Endometrium (tissue), 2 donors: ENCODE data around the gene IL5RA.

ENCODE experiments used
- FAIRE-seq: peaks from 2 replicates; lab custom pipeline; 2012; peaks lifted over from hg19 to GRCh38; lab: Jason Lieb, UNC
- donor health status: control.
- donor health status: control.

The IL5RA gene, protein sequence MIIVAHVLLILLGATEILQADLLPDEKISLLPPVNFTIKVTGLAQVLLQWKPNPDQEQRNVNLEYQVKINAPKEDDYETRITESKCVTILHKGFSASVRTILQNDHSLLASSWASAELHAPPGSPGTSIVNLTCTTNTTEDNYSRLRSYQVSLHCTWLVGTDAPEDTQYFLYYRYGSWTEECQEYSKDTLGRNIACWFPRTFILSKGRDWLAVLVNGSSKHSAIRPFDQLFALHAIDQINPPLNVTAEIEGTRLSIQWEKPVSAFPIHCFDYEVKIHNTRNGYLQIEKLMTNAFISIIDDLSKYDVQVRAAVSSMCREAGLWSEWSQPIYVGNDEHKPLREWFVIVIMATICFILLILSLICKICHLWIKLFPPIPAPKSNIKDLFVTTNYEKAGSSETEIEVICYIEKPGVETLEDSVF

DNA sequence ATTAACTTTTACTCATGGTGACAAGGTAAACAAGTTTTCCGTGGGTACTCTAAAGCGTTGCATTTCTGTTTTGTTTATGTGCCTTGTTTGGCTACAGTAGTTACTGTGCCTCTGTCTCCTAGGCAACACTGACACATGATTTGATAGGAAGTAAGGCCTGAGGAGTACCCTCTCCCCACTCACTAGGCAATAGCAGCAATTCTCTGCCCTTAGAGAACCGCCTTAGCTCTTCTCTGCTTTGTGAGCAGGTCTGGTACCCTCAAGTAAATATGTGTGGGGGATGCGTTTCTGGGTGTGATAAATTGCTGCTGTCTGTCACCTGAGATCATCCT, at the start of gene IL5RA:
TSS of gene IL5RA (minus strand) at position 76 of the 332 bp plus-strand sequence. CDS start 5,390 bp downstream, outside the sequence.
- FAIRE-seq, result no peak

DNA sequence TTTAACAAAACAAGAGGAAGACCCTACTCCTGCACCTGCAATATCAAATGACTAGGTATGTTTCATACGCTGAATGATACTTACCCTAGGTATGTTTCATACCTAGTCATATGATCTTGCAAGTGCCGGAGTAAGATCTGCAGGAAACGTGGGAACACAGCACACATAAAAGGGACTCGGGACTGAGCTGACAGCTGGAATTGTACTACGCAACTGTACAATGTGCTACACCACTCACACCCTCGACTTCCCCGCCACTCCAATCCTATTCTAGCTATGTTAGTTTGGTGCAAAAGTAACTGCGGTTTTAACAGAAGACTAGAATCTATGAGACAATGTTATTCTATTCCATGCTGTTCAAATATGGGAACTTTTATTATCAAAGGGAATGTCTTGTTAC, 47.3 kb upstream of the IL5RA start:
- no peak for FAIRE-seq

DNA sequence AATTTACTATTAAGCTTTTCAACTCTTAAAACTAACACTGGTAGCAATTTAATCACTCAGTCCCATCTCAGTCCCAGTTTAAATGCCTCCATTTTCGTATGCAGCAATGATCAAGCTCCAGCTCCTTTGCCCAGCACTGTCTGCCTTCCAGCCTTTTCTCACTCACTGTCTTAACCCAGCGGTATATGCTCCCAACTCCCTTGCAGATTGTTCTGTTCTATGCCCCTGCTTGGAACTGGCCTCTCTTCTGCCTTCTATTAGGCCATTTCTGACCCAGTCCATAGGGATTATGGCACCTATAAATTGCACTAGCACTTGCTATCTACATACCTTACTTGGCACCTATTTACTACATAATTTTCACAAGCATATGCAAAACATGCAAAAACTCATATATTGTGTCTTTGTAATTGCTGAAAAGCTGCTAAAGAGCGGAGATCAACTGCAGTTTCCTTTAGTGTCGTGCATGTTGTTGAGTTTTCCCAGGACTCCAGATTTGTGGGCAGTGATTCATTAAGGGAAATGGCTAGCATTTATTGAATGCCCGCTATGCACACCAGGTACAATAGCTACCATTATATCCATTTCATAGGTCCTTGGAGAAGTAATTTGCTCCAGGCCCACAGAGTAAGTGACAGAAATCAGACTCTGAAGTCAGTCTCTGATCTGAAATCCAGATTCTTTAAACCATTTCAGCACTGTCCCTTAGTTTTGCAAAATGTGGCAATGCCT, 44.9 kb upstream of the IL5RA start:
- no peak for FAIRE-seq

DNA sequence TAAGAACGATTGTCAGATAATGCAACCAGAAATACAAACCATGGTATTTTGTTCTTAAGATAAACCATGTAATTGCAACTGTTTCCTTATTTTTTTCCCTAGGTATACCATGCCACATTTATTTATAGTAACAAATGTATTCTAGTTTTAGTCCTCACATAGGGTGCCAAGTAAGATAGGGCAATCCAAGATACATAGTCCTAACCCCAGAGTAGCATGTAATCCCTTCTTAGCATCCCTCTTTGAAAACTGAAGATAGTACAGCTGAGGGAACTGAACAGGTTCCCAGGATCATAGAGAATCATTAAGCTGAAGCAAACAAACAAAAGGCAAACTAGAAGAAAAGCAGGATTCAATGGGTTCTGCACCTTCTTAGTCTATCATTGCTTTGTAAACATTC, 41.3 kb upstream of the IL5RA start:
- FAIRE-seq, result no peak

DNA sequence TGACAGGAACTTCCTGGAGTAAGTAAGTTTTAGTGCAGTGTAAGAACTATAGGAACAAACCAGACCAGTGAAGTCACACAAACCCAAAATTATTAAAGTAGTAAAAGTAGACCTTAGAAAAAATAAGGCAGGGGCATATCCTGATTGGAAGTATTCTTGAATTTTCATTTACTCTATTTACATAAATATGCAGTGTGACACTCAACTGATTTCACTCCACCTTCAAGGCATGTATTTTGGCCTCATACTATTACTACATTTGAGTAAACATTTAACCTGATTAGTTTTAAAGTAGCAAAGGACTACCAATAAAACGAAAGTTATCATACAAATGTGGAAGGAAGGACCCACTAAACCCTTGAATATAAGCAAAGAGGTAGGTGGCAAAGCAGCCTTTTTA, 39.4 kb upstream of the IL5RA start:
- FAIRE-seq, result no peak

DNA sequence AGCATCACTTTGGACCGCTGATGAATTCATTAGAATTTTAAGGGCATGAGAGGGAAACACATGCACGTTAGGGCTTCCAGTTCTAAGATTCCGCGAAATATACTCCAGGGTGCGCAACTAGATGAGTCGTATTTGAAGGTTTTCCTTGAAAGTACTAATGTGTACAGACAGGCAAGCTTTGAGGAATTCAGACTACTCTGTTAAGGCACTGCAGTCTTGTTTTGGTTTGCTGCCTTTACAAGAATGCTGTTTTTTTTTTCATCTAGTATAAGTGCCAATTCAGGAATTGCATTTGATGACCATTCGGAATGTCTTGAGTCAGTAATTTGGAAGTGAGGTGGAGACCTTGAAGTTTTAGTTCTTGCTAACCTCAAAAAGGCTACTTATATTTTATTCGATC, 35.7 kb upstream of the IL5RA start:
- no peak for FAIRE-seq

DNA sequence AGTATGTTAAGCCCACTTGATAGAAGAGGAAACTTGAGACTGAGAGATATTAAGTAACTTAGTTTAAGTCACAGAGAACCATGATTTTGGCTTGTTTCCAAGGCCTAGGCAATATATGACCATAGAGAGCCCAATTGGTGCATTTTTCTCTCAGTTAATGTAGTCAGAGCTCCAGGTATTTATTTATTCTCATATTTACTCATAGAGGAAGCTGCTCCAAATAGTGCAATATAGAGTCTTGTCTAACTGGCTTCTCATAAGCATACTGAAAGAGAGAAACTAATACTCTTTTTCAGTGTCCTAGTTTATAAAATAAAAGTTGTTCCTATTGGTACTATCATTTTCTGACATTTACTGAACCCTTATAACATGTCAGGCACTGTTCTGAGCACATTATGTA, 31.8 kb upstream of the IL5RA start:
- no peak for FAIRE-seq

DNA sequence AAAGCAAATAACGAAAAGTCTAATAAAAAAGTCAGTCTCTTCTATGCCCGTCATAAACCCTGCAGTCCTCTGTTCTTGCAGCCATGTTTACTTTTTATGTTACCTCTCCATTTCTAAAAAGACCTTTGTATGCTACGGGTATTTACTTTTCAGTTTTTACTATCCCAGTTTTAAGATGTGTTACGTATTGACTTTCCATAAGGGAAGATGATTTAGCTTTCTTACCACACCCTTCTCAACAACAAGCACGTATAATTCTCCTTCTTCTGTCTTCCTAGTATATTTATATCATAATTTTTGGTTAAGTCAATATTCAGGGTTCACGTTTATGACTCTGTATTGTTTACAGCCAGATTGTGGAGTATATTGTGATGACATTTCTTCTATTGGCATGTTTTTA, 27.4 kb upstream of the IL5RA start:
- FAIRE-seq, result no peak

DNA sequence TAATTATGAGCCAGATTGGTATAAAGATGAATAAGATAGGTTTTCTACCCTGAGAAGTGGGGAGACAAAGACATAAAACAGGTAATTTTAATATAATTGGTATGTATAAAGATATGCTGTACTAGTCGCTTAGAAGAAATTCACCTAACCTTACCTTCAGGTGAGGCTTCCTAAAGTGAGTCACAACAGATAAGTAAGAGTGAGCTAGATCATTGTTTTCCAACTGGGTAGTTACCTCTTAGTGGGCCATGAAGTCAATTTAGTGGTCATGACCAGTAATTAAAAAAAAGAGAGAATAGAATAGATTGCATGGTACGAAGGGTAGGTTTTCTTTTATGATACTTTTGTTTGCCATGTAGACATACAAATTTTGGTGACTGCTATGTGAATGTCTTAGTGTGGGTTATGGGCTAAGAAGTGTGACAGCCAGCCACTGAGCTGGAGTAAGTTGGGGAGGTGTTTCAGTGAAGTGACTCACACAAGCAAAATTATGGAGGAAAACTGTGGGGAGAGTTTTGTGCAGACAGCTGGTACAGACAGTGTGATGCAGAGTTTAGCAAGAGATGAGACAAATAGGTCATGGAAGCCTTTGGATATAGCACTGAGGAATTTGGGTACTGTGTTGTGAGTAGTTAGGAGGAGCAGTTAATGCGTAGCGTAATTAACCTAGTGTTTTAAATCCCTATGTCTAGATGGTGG, 24.7 kb upstream of the IL5RA start:
- FAIRE-seq, result no peak

DNA sequence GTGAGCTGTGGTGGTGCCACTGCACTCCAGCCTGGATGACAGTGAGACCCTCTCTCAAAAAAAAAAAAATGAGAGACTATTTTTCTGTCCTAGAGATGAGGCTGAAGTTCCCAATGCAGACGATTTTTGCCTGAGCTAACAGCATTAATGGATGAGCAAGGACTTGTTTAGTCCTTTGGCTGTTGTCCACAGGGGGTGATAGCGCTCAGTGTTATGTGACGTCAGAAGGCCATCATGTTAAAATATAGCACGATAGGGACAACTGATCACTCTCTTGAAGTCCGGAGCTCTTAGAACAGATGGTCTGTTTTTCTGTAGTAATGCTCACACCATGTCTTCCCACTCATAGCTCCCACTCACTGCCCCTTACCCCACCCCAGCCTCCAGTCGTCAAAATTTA, 23.3 kb upstream of the IL5RA start:
- no peak for FAIRE-seq

DNA sequence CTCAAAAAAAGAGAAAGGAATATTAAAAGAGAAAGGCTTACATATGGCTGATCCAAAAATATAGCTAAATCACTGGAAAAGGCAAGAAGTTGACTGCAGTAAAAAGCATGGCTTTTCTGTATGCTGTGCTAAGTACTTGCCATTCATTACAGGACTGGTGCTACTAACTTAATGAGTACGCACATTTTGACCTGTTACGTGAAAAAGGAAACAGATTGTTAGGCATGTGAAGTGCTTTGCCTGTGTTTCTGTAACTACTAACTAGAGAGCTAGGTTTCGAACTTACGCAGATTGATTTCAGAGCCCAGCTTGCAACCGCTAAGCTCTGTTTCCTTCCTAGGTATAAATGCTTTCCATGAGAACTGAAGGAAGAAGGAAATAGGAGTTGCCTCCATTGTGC, 19.4 kb upstream of the IL5RA start:
- FAIRE-seq, result no peak

DNA sequence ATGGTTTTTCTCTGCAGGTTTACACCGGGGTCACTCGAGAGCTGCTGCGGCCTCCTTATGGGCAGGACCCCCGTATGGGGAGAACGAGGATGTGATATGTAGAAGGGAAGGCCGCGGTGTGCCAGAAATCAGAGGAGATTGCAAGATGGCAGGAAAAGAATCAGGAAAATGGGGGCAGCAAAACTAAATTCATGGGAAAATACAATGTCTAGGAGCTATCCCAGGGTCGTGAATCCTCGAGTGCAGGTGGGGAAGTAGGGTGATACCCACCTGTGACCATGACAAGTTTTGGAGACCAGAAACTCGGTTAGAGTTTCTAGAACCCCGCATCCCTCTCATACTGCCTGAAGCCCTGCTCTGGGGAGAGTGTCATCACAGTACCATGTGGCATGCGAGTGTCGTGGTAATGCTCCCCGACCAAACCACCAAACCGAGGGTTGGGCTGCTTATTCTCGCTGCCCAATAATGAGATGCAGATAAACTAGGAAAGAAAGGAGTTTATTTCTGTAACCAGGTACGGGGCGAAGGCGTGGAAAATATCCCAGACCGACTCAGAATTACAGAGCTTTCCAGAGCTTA, 17.3 kb upstream of the IL5RA start:
- no peak for FAIRE-seq

DNA sequence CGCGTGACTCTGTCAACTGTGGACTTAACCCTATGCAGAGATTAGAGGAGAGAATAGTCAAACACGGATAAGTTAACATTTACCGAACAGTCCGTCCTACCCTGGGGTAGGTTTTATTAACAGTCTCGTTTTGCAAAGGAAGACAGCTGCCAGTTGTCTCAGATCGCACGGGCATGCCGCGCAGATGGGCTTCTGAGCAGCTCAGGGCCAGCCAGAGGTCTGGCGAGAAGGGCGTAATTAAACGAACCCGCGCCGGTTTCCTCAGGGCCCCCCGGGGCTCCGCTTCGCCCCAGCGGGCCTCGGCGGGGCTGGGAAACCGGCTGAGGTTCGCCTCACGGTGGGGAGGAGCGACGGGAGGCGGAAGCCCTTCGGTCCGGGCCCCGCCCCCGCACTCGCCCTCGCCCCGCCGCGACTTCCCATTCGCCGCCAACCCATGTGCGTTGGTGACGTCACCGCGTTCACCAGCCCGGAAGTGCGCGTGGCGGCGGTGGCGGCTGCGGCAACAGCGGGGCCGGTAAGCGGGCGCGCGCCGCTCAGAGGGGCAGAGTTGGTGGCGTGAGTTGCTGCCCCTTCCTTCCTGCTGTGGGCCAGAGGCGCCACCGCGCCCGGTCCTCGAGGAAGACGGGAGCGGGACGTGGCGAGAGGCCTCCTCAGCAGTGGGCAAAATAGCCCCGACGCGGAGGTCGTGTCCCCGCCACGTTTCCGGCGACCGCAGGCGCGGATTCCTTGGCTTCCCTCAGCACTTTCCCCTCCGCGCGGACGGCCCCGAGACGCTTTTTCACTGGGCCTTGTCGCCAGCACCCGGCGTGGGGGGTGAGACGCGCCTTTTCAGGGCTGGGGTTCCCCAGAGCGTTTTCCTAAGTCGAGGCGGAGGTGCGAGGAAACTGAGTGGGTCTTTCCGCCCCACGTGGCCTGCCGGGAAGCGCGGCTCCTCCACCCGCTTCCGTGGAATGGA, 16.6 kb upstream of the IL5RA start, which contains the start of gene TRNT1:
TSS of gene TRNT1 (plus strand) at position 464 of the 955 bp plus-strand sequence. CDS start 2,101 bp downstream, outside the sequence.
- no peak for FAIRE-seq

DNA sequence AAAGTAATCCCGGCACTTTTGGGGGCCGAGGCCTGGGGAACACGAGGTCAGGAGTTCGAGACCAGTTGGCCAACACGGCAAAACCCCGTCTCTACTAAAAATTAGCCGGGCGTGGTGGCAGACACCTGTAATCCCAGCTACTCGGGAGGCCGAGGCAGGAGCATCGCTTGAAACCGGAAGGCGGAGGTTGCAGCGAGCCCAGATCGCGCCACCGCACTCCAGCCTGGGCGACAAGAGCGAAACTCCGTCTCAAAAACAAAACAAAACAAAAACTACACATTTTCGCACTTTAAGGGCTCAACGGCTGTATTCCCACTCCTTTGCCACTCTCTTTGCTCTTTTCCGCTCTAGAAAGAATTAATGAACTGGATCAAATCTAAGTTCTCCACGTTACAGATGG, 15.8 kb upstream of the IL5RA start:
- no peak for FAIRE-seq

DNA sequence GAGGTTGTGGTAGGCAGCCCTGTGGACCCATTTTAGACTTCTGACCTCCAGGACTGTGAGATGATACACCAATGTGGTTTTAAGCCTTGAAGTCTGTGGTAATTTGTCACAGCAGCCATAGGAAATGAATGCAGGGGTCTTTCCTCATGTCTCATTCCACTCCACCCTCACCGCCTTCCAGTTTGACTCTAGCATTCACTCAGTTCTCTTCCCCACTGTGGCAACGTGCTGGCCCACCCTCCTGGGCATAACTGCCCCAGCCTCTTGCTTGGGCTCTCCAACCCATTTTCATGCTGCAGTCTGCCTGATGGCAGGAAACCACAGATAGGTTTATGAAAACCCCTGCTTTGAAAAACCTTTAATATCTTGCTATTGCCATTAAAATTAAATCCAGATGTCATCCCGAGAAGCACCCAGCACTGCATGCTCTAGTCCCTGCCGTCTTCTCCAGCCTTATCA, 9.2 kb upstream of the IL5RA start:
- FAIRE-seq, result no peak

DNA sequence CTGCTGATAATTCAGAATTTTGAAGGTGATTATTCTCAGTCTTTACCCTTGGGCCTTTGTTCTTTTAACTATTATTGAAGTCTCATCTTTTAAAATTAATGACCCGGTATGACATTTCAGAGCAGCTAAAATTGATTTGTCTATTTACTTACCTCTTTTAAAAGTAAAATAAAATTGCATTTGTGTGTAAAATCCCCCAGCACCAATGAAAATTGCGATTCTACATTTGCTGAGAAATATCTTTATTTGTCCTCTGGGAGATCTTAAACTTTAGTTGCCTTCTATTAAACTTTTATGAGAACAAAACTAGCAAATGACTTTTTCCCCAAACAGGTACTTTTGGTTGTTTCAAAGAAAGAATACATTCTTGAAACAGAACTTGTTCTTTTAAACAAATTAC, 7.5 kb upstream of the IL5RA start:
- no peak for FAIRE-seq

DNA sequence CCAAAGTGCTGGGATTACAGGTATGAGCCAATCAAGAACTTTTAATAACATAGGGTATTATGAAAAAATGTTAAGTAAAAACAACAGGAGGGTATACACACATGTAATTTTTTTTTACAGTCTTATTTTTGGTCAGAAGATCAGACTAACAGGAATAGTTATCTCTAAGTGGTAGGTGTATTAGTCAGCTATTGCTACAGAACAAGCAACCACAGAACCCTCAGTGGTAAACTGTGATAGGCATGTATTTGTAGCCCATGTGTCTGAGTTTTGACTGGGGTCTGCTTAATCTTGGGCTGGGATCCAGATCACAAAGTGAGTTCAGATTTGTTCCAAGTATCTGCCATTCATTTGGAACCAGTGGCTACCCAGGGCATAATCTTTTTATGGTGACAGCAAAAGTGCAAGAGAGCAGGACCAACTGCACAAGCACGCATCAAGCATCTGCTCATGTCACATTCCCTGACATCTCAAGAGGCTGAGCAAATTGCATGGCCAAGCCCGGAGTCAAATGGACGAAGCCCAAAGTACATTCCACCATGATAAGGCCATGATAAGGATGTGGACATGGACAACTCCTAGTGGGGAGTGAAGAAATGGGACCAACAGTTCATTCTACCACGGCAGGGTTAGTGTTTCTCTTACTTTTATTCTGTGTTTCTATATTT, 3.0 kb upstream of the IL5RA start:
- FAIRE-seq, result no peak

DNA sequence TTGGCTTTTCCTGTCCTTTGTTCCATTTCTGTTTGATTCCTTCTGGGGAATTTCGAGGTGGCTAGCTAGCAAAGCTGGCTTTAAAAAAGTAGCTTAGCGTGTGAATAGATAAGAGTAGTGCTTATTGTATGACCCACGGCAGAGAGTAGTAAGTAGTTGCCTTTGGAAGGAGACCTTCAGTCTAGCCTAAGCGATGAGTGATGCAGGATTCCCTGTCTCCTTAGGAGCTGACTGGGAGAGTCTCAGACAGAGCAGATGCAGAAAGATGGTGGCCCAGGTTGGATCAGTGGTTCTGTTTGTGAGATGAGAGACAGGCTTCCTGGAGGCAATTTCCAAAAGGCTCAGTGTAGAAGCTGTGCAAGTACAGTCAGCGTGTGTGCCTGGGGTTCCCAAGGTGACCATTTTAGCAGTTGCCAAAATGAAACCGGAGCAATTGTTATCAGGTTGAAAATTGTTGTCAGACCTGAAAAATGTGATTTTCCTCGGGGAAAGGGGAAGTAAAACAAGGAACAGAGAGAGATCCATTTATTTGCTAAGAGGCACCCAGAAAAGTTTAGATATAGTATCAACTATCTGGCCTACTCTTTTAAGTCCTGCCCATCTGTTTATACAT, 681 bp upstream of the IL5RA start:
- no peak for FAIRE-seq

DNA sequence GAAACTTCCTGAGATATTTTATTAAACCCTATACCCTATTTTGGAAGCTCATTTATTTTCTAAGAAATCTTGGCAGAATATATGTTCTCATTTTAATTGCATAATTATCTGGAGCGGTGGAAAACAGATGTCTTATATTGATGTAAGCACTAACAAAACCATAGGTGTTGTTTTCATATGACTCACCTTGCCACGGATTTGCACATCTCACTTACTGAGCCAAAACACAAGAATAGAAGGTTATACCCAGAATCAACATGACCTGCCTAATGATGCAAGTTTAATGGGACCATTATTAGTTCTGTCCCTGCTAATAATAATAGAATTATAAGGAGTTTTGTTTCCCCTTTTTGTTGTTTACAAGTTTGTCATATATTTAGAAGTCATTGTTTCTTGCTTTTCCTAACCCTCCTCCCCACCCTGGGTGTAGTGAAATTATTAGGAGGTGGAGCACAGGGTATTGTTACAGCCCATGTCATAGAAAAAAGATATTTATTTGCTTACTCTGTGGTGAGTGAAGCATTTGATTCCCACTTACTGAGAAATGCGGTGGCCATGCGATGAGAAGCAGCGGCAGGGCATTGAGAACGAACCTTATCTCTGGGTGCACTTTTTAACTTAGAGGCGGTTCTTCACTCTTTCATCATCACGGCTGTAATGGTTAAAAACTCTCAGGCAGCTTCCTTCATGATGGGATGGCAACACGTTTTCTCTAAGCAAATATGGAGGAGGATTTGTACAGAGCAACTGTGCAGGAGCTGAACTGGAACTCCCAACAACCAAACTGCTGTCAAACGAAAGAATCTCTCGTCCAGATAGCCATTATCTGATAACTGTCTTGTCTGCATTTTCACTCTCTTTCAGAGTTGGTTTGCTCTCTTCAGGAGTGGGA, 521 bp downstream of the IL5RA start:
- FAIRE-seq, result no peak
